ENCODE results near the gene YDJC. TPM values are rescaled to one million over a fixed set of nuclear protein-coding genes. Genes with fewer than 3 reads are reported as not detected.

Gene YDJC
- total and polyA plus RNA-seq, 9 of the 15 experiments (the other 6 are each of a cell fraction or from before 2014, with no cell fraction given) = 13.5 to 871 (median 164) TPM

- no peaks in the 10 kb centered on the region for H3K27me3 ChIP-seq (ENCODE audit: control insufficient read depth in 2 of 2, insufficient read depth in 2 of 2, low read length in 2 of 2)
- H3K27ac ChIP-seq (ENCODE audit: extremely low read depth, low read depth, low read length) = peak overlapping the region; percentile 89
- FAIRE-seq (no peak), DNase-seq (ENCODE audit: extremely low read depth in 1 of 4, low spot score in 3 of 4) (peak; percentile 83 to 99 (median 94)), ATAC-seq (peak; percentile 3)
- CTCF ChIA-PET (ENCODE audit: low intra/inter-chr PET ratio) = interaction anchor here (0.6 to 5.9 kb wide), 4 partner anchors 14 to 28 kb away, joined by 3 to 99 read pairs (median 4); partner anchors contain the start of gene SDF2L1
- H3K9ac ChIP-seq (ENCODE audit: insufficient read depth in 1 of 2, low read depth in 2 of 2, low read length in 2 of 2) = peak overlapping the region; percentile 93 to 95
- no peaks in the 10 kb centered on the region for H3K9me3 ChIP-seq (replicated peaks; ENCODE audit: control insufficient read depth, insufficient read depth, low read depth, low read length)
- H2AFZ ChIP-seq (ENCODE audit: low read depth, low read length) = peak overlapping the region; percentile 88
- 4% methylated on average over 74 of the region's 74 CpGs for WGBS (ENCODE audit: insufficient coverage, low coverage, missing lambda C conversion rate)
- in situ Hi-C loops (cut with MboI) (loop anchor here (25.0 kb wide), 1 partner anchor 491 kb away; no protein-coding TSS in a partner anchor), intact Hi-C loops (cut with micrococcal nuclease) (no loop called here)
- peaks cover 31% of the 10 kb centered on the region for H3K9me1 ChIP-seq (ENCODE audit: control insufficient read depth, insufficient read depth, low read length)
- POLR2A ChIA-PET = interaction anchor here (0.6 to 76.8 kb wide), 24 partner anchors 9 to 1642 kb away, joined by 3 to 4622 read pairs (median 3); partner anchors contain the start of genes CCDC116, PPIL2, SDF2L1 and THAP7
- H3K36me3 ChIP-seq (ENCODE audit: control insufficient read depth, insufficient read depth, low read length) = peaks cover 56% of the 10 kb centered on the region
- H3K79me2 ChIP-seq (ENCODE audit: control insufficient read depth, insufficient read depth, low read length) = peaks cover 72% of the 10 kb centered on the region
- BruUV-seq (replicated peaks) = no TSS peak
- H3K4me2 ChIP-seq (ENCODE audit: insufficient read depth, low read length) = peak overlapping the region; percentile 92
- peaks cover 35% of the 10 kb centered on the region for H4K20me1 ChIP-seq (replicated peaks; ENCODE audit: control insufficient read depth, insufficient read depth, low read length)
- peaks cover 61 to 85% of the 10 kb centered on the region in 2 experiments for H3K4me1 ChIP-seq (replicated peaks in 1 of 2; ENCODE audit: control insufficient read depth in 2 of 2, insufficient read depth in 2 of 2, low read length in 2 of 2)
- H3K4me3 ChIP-seq = peak overlapping the region; percentile 59
- TF ChIP-seq RFX5 (IDR thresholded peaks at IDR 0.05; ENCODE audit: low read depth, low read length) = no peak; the same call in 1 of the 2 replicates
- no peak for TF ChIP-seq MGA (IDR thresholded peaks at IDR 0.05)
- no peak for TF ChIP-seq PKNOX1 (IDR thresholded peaks at IDR 0.05)
These were observed 1.2 kb downstream of the YDJC start for GRCh38 chr22:21628386-21629254.

Measured in K562 (cell line).